GM21515 (cell line): Measurements from ENCODE around the gene SMIM14.
"Not testable (repeated sequence)": the region's sequence is repeated elsewhere in the genome, so short reads cannot be mapped to it uniquely, and the experiment has no call there.

Source experiments
- ATAC-seq: cut with Tn5 transposase; IDR thresholded peaks from one replicate; pipeline ENCODE4 v1.9.1; 2021; ENCODE audit not compliant: unreplicated experiment

SMIM14 gene

DNA sequence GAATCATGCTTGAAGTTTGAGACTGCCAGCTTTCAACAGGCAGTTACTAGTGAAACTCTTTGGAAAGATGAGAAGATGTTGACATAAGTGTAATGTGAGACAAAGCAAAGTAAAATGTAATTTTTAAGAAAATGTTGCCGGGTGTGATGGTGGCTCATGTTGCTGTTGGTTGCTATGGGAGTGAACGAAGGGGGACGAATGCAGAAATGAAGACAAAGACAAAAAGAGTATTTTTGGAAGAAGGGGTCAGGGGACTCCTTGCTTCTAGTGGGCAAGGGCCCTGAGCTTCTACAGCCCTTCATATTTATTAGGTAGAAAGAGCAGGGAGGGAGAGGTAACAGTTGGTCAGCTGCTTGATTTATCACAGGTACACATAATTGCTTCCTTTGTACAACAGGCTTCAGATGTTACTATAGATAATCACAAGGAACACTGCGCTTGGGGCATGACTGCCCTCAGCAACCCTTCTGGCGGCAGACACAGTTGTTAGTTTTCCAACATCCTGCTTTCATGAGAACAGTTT, 99.5 kb downstream of the SMIM14 start:
- ATAC-seq: no peak

DNA sequence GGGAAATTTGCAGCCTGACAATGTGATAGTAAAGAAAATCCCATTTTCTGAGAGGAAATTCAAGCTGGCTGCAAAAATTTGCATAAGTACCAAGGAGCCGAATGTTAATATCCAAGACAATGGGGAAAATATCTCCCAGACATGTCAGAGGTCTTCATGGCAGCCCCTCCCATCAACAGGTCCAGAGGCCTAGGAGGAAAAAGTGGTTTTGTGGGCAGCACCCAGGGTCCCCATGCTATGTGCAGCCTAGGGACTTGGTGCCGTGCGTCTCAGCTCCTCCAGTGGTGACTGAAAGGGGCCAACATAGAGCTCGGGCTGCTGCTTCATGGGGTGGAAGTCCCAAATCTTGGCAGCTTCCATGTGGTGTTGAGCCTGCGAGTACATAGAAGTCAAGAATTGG, 105.1 kb downstream of the SMIM14 start:
- no peak for ATAC-seq

DNA sequence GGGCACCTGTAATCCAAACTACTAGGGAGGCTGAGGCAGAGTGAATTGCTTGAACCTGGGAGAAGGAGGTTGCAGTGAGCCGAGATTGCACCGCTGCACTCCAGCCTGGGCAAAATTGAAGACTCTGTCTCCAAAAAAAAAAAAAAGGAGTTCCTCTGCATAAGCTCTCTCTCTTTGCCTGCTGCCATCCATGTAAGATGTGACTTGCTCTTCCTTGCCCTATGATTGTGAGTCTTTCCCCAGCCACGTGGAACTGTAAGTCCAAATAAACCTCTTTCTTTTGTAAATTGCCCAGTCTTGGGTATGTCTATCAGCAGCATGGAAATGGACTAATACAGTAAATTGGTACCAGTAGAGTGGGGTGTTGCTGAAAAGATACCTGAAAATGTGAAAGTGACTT, 106.4 kb downstream of the SMIM14 start:
- not testable (repeated sequence) for ATAC-seq

- ATAC-seq: no peak
These were observed 108.0 kb downstream of the SMIM14 start for GRCh38 chr4:39530682-39531081.

GRCh38 chr4:39529534-39529933, 109.1 kb downstream of the SMIM14 start:
- ATAC-seq: no peak

DNA sequence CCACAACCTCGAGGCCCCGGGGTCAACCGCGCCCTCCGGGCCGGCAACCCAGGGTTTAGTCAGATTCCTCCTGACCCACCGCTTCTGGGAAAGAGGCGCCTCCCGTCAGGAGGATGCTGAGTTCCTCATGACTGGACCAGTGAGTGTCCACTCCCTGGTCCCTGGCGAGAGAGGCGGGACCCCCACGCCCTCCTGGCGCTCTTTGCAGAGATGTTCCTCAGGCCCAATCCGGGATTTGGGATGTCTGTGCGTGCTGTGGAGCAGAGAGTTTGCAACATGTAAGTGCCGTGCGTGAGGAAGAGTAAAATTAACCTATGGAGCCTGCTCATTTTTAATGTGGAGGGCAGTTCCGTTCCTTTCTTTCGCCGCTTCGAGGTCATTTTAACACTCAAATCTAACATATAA, 110.6 kb downstream of the SMIM14 start:
- peak; percentile 1 for ATAC-seq

DNA sequence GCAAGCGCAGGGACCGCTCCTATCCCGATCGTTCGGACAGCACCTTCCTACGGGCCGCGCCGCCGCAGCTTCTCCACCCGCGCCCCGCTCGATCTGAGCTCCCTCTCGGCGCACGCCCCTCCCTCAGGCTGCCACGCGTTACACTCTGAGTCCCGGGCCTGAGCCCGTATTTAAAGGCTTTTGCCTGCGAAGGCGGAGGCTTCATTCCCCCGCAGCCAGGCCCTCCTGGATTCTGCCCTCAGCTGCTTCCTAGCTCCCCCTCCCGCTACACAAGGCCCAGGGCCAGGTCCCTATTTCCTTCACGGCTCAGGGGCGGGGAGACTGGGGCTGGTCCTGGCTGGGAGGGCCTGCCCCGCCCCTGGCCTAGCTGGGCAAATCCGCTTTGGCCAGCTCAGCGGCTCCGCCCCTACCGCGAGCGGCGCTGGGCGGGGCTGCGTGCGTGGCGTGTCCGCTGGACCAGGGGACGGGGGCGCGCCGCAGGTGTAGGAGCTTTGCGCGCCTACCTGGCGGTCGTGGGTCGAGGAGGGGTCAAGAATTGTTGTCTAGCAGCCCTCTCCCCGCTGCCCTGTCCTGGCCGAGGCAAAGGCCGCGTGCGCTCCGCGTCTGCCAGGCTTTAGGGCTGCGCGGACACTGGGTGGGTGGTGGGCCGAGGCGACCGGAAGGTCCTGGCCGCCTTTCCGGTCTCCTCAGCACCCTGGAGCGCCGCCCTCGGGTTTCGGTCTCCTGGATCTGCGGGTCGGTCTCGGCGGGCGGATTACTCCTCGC, 111.2 kb downstream of the SMIM14 start, which contains the start of gene UGDH:
TSS of gene UGDH (minus strand) at position 144 of the 765 bp plus-strand sequence. CDS start 5,927 bp downstream, outside the sequence.
- ATAC-seq: peak; percentile 96

- ATAC-seq: no peak
These were observed 111.8 kb downstream of the SMIM14 start for GRCh38 chr4:39526765-39527295.

- no peak for ATAC-seq
These were observed 112.6 kb downstream of the SMIM14 start for GRCh38 chr4:39525822-39526690.

GRCh38 chr4:39524161-39524957, 114.3 kb downstream of the SMIM14 start:
- ATAC-seq: no peak

- ATAC-seq: no peak
These were observed 116.6 kb downstream of the SMIM14 start for GRCh38 chr4:39522068-39522467.

DNA sequence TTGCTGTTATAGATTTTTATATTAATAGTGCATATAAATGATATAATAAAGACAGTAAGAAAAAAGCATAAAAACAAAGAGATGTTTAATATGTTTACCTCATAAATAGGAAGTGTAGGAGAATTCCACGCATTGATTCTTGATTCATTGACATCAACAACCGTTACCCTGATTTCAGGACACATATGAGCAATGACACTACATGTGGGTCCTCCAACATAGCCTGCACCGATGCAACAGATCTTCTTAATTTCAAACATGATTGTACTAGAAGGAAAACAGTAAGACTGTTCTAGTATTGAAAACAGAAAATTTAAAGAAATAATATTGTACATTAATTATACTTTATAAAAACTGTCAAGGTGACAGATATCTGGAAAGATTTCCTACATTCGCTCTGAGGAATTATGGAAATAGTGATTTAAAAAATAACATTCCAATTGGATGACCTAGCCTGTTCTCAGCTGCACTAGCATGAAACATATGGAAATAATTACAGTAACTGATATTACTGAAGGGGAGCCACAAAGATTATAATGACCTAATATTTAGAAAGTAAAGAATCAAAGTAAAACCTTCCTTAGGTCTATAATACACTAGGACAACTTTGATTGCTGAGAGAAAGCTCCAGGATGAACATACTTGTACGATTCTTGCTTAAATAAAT, 117.3 kb downstream of the SMIM14 start:
- no peak for ATAC-seq

DNA sequence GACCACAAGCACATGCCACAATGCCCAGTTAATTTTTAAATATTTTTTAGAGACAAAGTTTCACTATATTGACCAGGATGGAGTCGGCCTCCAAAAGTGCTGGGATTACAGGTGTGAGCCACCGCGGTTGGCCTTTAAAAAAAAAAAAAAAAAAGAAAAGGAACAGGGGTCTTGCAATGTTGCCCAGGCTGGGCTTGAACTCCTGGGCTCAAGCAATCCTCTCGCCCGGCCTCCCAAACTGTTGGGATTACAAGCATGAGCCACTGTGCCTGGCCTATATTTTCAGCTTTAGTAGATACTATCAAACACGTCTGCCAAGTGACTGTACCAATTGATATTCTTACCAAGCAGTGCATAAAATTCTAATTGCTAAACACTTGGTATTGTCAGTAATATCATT, 120.2 kb downstream of the SMIM14 start:
- ATAC-seq: no peak

DNA sequence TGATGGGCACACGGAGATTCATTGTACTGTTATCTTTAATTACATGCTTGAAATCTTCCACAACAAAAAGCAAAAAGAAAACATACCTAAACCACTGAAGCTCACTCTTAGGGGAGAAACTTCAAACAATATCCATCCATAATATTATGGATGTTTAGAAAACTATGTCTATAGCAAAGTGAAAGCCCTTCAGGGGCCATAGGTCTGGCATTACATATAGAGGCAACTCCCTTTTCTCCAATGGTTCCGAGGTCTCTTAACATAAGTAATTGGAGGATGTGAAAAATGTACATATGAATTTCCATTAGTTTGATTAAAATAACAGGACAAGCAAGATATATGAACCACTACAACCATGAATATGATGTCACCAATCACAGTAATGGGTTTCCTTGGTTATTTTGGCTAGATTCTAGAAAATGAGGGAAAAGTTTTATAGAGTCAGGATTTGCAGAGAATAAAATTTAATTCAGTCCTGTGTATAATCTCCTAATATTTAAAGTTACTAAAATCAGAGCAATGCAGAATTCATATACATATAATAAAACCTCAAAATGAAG, 122.2 kb downstream of the SMIM14 start:
- ATAC-seq: no peak

GRCh38 chr4:39515669-39516401, 122.8 kb downstream of the SMIM14 start:
- not testable (repeated sequence) for ATAC-seq

DNA sequence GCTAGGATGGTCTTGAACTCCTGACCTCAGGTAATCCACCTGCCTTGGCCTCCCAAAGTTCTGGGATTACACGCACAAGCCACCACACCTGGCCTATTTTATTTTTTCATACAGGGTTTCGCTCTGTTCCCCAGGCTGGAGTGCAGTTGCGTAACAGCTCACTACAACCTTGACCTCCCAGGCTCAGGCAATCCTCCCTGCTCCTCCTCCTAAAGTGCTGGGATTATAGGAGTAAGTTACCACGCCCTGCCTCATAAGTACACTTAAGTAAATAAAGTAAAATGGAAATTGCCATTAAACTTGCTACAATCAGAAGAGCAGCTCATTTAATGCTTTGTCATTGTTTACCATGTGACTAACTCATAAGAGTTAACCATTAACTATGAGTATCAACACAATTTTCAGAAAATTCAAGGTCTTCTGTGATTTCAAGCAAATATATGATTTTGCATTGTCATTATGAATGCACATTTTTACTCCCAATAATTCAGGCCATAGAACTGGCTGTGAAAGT, 123.7 kb downstream of the SMIM14 start:
- no peak for ATAC-seq

- ATAC-seq: not testable (repeated sequence)
These were observed 124.4 kb downstream of the SMIM14 start for GRCh38 chr4:39514266-39514665.

DNA sequence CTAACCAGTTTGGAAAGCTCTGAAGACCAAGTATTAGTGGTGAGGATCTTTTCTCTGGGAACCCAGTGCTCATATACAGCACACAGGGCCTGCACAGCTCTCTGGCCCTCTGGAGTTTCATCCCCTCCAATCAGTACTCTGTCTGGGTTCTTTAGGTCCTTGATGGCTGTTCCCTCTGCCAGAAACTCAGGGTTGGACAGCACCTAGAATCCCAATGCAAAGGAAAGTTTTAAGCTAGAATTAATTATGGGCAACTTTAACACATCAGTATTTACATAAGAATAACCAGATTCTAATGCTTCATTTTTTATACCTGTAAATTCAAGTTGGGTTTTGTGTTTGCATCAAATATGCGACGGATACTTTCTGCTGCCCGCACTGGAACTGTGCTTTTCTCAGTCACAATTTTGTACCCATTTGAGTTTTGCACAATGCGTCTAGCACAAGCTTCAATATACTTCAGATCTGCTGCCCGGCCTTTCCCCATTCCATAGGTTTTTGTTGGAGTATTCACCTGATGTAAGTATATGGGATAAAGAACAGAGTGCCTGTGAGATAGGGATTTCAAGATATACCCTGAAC, 128.2 kb downstream of the SMIM14 start:
- ATAC-seq: no peak

DNA sequence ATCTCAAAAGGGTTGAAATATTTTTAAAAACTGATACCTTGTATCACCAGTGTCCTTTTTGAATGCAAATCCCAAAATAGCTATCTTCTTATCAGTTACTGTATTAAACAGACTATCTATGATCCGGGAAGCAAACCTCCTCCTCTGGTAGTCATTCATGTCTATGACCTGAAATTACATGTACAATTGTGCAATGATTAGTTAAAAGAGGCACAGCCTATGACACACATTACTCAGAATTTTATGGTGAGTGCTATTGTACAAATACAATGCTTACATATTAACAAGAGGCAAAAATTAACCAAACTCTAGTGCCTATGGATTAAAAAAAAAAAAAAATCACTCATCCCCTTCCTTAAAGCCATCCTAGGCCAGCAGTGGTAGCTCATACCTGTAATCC, 133.1 kb downstream of the SMIM14 start:
- ATAC-seq: no peak
